Medulla oblongata (tissue), 1 donor: ENCODE measurements around the gene BIRC5.

Source experiments
- DNase-seq: peaks from one replicate; pipeline ENCODE4 v3.0.0-alpha.2; 2015; ENCODE audit errors: extremely low spot score

Gene BIRC5

DNA sequence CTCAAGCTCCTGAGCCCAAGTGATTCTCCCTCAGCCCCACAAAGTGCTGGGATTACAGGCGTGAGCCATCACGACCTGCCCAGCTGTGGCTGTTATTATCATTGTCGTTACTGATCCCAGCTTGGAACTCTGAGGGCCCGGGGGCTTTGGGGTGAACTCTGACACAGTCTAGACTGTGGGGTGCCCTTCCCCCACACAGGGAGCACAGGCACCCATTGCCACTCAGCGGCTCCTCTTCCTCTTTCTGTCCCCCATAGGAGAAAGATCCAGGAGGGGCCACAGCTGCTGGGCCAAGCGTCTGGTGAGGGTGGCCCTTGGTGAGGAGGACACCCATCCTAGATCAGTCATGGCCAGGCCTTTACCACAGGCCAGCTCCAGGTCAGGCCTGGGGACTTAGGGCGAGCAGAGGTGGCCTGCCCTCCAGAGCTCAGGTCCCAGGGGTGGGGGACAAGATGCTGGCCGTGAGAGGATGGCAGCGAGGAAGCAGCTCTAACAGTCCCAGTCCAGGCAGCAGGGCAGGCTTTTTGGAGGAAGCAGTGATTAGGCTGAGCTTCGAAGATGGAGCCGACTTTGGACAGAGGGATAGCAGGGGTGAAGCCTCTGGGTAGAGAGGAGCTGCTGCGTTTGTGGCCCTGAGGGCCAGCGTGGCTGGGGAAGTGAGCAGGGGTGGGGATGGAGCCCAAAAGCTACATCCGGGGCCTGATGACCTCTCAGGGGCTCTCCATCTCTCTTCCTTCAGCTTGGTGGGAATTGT is 42.1 kb downstream of the BIRC5 start:
- DNase-seq: no peak

DNA sequence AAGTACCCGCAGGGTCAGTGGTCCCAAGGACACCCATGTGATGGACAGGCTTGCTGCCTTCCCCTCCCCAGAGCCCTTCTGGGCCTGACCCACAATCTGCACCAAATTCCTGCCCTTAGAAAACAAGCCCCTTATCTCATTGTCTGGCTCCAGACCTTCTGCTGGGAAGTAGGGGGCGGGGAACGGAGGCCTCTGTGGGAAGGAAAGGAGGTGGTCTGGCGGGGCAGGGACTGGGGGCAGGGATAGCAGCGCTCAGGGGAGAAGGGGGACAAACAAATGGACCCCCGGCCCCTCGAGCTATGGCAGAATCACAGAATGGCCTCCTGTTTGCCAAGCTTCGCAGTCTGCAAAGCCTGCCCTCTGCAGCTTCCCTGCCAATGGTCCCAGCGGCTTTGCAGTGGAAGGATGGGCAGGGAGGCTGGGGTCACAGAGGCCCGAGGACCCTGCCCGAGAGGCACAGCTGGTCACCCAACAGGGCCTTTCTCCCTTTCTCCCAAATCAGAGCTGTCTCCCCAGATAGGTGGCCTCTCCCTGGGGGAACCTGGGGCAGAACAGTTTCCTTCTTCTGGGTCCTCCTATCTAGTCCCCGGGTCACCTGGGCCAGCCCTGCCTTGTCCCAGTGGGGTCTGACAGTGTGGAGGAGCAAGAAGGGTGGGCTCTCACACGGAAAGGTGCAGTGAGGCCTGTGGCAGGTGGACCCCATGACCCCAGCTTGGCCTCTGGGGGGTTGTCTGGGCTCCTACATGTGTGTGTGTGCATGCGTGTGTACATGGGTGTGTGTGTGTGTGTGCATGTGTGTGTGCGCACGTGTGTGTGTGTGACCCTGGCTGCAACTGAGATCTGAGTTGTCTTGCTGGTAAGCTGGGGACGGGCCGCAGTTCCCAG is 42.9 kb downstream of the BIRC5 start:
- no peak for DNase-seq

DNA sequence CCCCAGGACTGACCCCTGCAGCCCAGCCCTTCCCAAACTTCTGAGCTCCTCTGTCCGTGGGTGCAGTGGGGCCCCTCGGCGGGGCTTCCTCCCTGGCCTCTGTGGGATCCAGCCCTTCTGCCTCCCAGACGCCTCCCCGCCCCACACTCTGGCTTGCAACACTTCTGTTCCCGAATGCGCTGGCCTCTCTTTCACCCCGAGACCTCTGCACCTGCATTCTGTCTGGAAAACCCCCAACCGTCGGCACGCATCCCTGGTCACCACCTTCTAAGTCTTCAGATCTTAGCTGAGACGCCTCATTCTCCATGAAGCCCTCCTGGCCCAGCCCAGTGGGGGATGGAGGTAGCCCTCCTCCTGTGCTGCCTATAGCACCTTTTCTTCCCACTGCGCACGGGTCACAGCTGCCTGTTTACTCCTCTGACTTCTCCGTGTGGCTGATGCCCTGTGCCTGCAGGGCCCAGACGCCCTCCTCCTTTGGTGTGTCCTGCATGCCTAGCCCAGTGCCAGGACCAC is 43.8 kb downstream of the BIRC5 start:
- DNase-seq: no peak

DNA sequence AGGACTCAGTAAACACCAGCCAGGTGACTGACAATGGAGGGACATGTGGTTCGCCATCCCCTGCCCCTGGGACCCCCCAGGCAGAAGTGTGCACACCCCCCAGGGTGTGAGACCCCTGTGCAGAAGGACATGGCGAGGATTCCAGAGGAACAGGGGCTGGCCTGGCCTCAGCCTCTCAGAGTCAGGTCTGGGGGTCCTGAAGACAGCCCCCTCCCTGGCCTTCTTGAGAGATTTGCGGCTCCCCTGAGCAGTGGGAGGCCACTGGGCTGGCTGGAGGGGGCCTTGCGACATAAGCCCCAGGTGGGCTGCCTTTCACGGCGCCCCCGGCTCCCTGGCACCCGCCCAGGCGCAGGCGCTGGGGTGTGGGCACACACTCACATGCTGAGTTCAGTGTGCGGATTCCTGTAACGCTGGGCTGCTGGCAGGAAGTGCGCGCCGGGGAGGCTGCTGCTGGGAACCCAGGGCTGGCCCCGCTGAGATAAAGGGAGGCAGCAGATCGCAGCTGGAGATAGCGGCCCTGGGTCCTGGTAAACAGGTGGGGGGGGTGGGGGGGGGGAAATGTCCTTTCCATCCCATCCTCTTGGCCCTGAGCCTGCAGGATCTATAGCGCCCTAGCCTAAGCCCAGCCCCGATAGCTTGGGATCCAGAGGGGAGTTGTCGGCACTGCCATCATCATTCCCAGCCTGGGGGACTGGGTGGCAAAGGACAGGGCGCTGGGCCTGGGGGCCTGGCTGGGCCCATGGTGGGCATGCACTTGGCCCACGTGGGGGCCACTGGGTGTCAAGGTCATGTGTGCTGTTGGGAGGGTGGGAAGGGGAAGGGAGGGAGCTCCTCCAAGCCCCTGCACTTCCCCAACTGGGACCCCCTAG is 44.5 kb downstream of the BIRC5 start:
- DNase-seq: no peak

DNA sequence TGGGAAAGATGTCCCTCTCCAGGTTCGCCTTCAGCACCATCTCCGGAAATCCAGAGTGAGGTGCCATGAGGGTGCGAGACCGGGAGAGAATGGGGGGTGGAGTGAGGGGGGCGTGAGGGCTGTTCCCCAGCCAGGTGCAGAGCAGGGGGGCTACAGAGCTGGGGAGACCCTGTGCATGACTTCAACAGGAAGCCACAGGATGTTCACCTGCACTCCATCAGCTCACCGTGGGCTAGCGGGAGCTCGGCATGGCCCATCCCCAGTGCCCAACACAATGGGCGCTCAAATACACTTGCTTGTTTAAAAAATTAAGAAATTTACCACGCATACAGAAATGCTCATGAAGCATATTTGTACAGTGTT is 45.1 kb downstream of the BIRC5 start:
- no peak for DNase-seq

DNA sequence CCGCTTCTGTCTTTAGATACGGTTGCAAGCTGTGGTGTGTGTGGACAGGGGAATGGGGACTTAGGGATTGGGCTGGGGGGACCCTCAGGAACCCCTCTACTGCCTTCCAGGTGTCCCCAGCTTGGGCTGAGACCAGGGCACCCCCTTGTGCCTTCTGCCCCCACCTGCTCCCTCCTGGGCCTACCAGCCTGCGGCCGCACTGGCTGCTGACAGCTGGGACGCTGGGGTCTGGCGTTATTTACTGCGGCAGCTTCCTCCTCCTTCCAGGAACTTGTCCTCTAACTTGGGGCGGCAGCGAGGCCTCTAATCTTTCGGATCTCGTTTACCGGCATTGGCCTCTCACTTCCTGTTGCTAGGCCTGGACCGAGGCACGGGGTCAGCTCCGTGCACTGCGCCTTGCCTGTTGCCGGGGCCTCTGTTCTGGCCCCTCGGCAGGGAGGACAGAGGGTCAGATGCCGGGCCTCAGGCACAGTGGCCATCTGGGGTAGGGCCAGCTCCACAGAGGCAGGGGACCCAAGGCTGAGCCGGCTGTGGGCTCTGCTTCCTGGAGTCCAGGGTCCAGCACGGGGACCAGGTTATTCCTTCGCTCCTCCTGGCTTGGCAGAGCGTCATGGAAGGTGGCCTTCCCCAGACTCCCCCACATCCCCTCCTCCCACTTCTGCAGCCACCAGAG is 49.1 kb downstream of the BIRC5 start:
- no peak for DNase-seq

DNA sequence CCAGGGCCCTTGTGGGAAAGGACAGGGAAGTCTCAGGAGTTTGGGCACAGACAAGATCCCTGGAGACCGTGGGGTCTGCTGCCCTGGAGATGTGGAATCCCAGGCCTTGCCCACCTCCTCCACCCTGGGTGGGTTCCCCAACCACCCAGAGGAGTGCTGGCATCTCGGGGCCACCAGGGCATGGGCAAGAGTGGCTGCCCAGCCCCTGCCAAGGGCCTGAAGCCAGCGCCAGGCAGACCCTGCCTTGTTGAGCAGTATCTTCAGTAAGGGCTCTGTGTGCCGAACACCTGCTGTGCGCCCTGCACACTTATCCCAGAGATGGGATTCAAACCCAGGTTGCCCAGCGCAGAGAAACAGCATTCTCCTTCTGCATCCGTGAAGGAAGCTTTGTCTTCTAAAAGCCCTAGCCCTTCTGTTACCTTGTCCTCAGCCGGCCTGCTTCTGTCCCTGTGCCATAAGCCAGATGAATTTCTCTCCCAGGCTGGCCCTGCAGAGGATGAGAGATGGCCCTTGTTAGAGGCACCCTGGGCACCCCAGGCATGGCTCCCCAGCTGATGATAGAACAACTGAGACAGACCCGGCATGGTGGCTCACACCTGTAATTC is 49.8 kb downstream of the BIRC5 start:
- DNase-seq: no peak

DNA sequence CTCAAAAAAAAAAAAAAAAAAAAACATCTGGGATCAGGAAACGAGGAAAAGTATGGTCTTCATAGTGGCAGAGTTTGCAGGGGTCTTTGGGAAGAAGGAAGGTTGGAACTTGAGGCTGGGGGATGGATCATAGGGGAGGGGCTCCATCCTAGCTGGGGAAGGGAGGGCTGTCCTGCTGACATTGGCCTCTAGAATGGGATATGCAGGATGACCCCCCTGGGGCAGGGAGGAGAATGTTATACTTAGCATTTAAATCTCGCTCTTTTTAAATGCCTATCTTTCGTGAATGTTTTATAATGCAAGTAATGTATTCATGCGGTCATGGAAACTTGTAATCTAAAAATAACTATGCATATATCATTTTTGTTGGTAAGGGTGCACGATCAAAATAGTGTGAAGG is 50.5 kb downstream of the BIRC5 start:
- no peak for DNase-seq

DNA sequence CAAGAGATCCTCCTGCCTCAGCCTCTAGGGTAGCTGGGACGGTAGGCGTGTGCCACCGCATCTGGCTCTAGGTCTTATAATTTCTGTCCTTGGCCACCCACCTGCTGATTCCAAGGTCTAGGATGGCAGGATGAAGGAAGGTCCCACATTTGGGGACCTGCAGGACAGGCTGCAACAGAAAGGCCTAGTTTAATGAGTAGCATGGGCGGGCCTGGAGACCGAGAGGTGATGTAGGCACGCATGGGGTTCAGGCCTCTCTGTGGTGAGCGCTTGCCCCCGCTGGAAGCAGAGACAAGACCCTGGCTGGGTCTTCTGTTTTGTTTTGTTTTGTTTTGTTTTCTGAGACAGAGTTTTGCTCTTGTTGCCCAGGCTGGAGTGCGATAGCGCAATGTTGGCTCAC is 51.1 kb downstream of the BIRC5 start:
- DNase-seq: no peak

DNA sequence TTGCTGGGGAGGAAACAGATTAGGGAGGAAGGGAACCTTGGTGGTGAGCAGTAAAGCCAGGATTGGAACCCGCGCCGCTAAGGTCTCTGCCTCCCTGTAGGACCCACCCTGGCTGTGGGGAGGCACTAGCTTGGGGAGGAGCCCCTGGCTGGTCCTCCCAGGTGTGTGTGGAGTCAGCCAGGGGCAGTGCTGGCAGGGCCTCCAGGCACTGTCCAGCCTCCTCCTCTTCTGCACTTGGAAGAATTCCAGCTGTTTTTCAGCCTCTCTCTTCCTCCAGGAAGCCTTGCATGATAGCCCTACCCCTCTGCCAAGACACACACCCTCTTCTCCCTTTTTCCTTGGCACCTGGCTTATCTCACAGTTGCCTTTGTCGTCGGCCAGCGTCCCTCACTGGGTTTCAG is 52.2 kb downstream of the BIRC5 start:
- DNase-seq: no peak

DNA sequence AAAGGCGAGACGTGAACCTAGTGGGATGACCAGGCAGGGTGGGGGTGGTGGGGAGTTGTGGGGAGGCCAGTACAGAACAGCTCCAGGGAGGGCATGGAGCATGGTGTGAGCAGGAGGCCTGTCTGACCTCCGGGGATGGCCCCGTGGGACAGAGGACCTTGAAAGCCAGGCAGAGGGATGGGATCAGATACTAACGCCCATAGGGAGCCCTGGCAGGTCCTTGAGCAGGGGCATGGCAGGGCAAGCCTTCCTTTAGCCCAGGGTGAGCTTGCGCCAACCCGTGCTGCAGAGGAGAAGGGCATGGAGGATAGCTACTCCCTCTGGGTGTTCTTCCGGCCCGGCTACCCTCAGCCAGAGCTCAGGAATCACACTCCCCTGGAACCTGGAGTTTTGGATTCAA is 52.7 kb downstream of the BIRC5 start:
- DNase-seq: no peak

DNA sequence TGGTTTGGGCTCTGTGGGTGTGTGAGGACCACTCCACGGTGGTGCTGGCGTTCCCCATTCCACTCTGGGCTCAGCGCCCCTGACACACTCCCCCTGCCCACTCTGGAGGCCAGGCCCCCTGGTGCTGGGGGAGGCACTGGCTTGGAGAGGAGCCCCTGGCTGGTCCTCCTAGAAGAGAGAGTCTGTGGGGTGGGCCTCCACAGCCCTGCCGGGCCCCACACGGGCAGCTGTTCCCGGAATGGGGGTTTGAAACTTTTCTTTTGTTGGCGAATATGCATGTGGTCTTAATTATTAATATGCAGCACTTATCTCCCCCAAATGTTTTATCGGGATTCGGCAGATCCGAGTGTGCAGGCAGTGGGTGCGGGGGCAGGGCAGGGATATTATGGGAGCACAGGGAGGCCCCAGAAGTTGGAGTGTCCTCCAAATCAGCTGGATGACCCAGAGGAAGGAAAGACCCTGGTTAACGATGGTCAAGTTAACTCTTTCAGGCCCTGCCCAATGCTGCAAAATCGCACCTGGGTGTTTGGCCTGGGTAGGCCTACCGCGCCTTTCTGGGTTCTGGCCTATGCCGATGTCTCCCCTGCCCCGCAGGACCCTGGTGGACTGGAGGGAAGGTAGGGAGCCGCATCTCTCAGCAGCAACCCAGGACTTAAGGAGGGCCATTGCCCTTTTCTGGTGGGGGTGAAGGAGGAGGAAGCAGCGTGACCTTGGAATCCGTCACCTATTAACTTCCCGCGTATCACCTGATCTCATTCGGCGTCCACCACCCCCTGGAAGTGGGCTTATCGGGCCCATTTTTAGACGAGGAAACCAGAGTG is 53.4 kb downstream of the BIRC5 start:
- no peak for DNase-seq

DNA sequence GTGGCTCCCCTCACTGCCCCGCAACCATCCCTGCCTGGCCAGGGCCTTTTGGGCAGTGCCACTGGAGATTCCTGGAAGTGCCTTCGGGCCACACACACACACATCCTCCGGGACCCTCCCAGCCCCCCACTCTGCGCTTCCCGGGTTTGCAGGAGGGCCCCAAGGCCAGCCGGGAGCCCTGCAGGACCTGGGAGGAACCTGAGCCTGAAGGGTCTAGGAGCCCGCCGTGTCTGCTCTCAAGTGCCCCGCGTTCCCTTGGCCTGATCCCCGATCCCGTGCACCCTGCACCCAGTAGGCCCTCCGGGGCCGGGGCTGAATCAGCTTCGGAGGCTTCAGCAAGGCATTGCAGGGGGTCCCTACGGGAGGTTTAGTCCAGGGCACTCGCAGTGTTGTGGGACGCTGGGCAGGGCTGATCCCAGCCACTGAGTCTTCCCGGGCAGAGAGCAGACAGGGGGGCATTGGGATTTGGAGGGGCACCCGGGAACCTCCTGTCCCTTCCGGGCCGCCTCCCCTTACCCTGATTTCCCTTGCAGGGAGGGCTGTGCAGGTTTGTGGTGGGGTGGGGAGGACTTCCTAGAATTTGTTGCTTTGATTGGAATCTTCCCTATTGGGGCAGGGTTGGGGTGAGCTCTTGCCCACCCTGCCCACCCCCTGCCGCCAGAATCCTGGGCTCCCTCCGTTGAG is 54.3 kb downstream of the BIRC5 start:
- no peak for DNase-seq

DNA sequence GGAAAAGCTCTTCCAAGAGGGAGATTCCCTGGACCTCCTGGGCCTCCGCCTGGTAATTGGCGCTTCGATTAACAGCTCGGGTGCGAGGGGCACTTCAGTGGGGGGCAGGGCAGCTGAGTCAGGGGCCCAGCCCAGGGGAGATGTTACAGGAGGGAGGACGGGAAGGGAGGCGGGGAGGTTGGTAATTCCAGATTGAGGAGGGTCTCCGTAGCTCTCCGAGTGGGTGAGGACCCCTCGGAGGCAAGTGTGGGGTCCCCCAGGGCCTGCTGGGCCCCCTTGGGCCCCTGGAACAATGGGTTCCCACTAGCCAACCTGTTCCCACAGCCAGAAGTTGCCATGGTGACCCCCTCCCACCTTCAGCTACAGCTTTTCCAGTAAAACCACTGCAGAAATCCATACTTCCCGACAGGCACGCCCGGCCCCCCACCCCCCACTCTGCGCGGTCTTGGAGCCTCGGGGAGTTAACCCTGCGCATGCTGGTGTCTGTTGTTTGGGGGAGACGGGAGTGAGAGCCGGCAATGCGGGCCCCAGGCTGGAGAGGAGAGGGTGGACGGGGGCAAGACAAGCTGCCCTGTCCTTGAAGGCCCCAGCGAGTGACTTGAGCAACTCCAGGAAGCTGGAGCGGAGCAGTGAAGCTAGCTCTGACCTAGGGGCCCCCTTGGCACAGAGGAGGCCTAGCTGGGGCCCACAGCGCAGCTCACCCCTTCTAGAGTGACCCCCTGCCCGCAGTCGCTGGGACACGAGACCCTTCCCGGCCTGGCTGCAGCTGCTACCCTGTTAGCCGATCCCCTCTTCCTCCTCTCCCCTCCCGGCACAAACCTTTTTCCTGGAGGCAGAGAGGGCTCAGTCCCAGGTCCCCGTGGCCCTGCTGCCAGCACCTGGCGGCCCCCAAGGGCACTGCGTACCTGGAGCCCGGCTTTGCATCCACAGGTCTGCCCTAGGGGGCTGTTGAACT is 55.2 kb downstream of the BIRC5 start:
- DNase-seq: no peak

DNA sequence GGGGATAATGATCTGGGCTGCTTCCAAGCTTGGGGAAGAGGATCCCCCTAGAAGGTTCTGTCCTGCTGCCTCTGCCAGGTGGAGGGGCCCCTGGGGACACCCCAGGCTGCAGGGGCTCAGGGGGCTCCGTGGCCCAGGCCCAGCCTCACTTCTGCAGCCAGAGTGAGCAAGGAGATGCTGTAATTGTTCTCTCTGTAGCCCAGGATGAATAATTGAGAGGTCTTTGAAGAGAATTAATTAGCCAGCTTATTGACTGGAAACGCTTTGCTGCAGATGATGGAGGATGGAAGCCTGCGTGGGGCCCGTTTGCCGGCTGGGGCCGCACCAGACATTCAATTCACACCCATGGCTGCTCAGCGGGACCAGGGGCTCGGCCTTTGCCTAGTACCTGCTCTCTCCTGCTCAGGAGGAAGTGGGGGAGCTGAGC is 55.9 kb downstream of the BIRC5 start:
- no peak for DNase-seq

DNA sequence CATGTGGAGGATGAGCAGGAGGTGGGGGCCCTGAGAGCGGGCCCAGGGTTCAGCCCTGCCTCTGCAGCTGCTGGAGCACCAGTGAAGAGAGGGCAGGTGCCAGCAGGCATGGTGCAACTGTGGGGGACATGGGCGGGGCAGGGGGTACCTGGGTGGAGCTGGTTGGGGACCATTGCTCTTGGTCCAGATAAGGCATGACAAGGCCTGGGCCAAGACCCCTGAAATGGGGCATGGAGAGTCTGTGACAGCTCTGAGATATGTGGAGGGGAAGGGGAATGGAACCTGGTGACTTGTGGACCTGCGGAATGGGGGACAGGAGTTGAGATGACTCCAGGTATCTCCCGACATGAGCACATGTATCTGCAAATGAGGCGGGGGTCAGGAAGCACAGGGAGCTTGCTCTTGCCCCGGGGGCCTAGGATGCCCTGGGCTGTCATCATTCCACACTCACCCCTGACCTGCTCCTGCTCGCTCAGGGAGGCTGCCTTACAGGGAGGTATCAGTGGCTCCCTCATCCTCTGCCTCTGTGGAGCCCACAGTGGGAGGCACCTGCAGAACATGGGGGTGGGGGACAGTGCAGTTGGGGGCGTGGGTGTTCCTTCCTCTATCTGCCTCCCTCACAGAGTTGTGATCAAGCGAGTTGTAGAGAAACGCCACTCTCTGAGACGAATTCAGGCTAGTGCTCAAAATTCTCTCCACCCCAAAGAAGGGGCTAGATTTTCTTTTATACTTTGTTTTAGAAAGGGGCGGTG is 57.5 kb downstream of the BIRC5 start:
- no peak for DNase-seq

DNA sequence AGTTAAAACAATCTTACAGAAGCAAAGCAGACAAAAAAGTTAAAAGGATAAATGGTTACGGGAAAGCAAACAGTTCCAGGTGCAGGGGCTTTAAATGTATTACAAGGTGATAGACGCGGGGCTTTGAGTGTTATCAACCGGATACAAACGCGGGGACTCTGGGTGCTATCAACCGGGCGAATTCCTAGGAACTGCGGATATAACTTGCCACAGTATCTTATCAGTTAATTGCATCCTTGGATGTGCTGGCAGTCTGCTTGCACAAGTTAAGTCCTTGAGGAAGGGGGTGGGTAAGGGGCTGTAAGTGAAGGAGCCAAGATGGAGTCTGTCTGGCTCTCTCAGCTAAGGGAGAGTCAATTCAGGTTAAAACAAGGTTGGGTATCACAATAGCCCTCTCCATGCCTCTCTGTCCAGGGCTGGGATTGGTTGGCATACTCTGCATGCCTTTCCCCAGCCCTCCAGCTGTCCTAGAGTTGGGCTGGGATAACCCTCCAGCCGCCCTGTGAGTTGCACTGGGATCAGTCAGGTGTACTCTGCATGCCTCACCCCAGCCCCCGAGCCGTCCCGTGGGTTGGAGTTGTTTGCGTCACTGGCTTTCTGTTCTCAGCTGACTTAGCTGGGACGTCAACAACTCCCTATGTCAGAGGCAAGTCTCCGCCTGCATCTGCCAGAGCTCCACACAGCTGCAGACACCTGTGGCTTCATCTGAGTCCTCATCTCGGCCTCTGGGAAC is 58.3 kb downstream of the BIRC5 start:
- no peak for DNase-seq
